Measurements from ENCODE around the gene ZNHIT3. TPM values are rescaled to one million over a fixed set of nuclear protein-coding genes. Genes with fewer than 3 reads are reported as not detected.
A peak's percentile ranks its signal among the peaks of the same experiment; 100 is the strongest.

The ZNHIT3 gene
- total RNA-seq, 1 donor from 2014 or later = 33.7 TPM

DNA sequence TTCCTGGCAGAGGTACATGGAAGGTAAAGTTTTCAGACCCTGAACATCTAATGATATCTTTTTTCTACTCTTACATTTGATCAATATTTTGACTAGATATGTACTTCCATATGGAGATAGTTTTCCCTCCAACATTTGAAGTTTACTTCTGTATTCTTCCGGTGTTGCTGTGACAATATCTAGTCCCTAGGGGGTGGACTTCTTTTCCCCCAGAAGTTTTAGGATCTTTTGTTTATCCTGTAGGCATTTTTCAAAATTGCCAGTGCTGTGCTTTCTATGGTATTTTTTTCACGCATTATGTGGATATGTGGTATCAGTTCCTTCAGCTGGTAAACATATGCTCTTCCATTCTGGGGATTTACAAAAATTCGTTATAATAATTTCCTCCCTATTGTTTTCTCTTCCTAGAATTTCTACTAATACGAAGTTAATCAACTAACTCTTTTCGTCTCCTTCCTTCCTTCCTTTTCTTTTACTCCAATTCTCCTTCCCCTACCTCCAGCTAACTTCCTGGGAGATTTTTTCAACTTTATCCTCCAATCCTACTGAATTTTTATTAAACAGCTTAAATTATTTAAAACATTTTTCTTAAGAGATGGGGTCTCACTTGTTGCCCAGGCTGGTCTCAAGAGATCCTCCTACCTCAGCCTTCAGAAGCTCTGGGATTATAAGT is 26.1 kb upstream of the ZNHIT3 start:
- FAIRE-seq (no peak), DNase-seq (ENCODE audit: low read depth) (no peak)
- H3K36me3 ChIP-seq (ENCODE audit: control insufficient read depth, insufficient read depth, low read length) = no peaks in the 10 kb centered on the region
- no peak overlapping the region for H3K4me3 ChIP-seq (ENCODE audit: low read depth, low read length)
- TF ChIP-seq, protein P1, sequence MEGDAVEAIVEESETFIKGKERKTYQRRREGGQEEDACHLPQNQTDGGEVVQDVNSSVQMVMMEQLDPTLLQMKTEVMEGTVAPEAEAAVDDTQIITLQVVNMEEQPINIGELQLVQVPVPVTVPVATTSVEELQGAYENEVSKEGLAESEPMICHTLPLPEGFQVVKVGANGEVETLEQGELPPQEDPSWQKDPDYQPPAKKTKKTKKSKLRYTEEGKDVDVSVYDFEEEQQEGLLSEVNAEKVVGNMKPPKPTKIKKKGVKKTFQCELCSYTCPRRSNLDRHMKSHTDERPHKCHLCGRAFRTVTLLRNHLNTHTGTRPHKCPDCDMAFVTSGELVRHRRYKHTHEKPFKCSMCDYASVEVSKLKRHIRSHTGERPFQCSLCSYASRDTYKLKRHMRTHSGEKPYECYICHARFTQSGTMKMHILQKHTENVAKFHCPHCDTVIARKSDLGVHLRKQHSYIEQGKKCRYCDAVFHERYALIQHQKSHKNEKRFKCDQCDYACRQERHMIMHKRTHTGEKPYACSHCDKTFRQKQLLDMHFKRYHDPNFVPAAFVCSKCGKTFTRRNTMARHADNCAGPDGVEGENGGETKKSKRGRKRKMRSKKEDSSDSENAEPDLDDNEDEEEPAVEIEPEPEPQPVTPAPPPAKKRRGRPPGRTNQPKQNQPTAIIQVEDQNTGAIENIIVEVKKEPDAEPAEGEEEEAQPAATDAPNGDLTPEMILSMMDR (IDR thresholded peaks at IDR 0.05; ENCODE audit: insufficient read depth, low read length, severe bottlenecking) = no peak
- peaks cover 5% of the 10 kb centered on the region for H3K27me3 ChIP-seq (ENCODE audit: control insufficient read depth, insufficient read depth, low read length)

DNA sequence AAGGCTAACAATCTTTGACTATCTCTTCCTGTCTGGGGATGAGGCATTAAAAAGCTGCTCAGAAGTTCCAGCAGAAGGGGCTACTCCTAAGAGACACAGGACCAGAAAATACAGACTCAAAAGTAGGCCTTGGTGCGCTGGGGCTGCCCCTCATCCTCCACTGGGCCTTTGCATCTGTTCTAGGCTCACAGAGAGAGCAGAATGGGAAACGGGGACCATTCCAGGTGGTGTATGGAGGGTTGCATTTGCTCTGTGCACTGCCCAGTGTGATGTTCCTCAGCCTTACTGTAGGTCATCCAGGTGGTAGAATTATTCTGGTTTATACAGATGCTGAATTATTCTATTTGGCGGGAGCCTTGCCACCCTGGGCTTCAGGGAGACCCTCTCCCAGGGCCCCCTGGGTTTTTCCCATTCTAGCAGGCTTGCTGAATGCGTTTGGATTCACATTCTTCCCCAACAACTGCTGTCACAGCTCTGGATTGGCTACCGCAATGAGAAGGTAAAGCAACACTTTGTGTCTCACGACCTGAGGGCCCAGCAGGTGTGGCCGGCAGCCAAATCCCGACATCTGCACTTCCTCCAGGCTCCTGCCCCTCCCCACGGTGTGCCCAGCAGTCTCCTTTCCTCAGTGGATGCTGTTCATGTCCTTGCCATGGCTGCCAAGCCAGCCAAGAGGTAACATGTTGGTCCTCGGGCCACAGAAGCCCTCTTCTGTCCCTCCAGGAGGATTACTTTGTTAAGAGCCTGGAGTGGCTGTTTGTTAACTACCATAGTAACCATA is 25.0 kb upstream of the ZNHIT3 start:
- no peak overlapping the region for H3K4me3 ChIP-seq (ENCODE audit: low read depth, low read length)
- TF ChIP-seq, protein P1 (IDR thresholded peaks at IDR 0.05; ENCODE audit: insufficient read depth, low read length, severe bottlenecking) = no peak
- FAIRE-seq = no peak
- peaks cover 5% of the 10 kb centered on the region for H3K27me3 ChIP-seq (ENCODE audit: control insufficient read depth, insufficient read depth, low read length)
- DNase-seq (ENCODE audit: low read depth) = no peak
- no peaks in the 10 kb centered on the region for H3K36me3 ChIP-seq (ENCODE audit: control insufficient read depth, insufficient read depth, low read length)

DNA sequence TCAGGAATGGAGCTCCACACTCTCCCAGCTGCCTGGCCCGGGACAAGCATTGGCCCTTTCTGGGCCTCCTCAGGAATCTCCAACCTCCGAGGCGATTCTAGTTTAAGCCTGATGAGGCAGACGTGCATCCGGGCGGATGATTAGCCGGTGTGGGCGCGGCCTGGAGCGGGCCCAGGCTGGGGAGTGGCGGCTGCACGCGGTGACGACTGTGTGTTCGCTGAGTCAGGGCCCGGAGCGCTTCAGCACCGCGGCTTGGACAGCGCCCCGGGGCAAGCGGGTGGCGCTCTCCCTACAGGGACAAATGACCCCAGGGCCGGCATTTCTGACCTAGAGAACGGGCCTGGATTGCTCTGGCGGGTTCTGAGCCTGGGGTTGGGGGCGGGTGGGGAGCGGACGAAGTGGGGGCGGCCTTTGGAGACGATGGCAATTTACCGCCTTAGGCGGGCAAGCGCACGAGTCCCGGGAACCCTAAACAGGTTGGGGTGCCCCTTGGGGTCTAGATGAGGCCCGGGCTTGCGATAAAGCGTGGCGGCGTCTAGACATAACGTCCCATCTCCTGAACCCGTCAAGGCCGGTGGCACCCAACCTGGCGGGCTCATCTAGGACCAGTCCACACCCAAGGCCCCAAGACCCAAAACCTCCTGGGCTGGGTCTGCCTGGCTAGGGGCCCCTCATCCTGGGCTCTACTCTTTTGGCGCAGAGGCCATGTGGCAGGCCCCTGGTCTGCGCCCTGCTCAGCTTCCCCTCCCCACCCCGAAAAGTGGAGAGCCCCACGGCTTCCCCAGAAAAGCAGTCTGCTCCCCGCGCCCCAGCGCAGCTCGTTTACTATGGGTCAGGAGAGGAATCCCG is 22.3 kb upstream of the ZNHIT3 start:
- TF ChIP-seq, protein P1 (IDR thresholded peaks at IDR 0.05; ENCODE audit: insufficient read depth, low read length, severe bottlenecking) = peak; percentile 31
- Histone ChIP-seq H3K36me3 (ENCODE audit: control insufficient read depth, insufficient read depth, low read length) (no peaks in the 10 kb centered on the region), H3K4me3 (ENCODE audit: low read depth, low read length) (no peak overlapping the region), H3K27me3 (ENCODE audit: control insufficient read depth, insufficient read depth, low read length) (peaks cover 5% of the 10 kb centered on the region)
- FAIRE-seq (no peak), DNase-seq (ENCODE audit: low read depth) (peak; percentile 74)

DNA sequence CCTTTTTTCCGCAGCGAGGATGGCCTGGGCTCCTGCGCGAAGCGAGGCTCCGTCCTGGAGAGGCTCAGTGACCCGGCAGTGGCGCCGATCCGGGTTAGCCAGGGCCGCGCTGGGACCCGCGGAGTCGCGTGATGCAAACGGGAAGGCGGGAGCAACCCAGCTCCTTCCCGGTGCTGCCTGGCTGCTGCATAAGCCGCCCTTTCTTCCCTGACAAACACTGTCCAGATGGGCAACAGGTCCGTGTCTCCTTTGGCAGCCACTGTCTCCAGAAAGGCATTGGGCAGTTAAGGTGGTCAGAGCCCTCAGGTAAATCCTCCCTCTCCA is 21.8 kb upstream of the ZNHIT3 start:
- FAIRE-seq (no peak), DNase-seq (ENCODE audit: low read depth) (no peak)
- no peaks in the 10 kb centered on the region for H3K36me3 ChIP-seq (ENCODE audit: control insufficient read depth, insufficient read depth, low read length)
- no peak overlapping the region for H3K4me3 ChIP-seq (ENCODE audit: low read depth, low read length)
- TF ChIP-seq, protein P1 (IDR thresholded peaks at IDR 0.05; ENCODE audit: insufficient read depth, low read length, severe bottlenecking) = no peak
- H3K27me3 ChIP-seq (ENCODE audit: control insufficient read depth, insufficient read depth, low read length) = peaks cover 5% of the 10 kb centered on the region

DNA sequence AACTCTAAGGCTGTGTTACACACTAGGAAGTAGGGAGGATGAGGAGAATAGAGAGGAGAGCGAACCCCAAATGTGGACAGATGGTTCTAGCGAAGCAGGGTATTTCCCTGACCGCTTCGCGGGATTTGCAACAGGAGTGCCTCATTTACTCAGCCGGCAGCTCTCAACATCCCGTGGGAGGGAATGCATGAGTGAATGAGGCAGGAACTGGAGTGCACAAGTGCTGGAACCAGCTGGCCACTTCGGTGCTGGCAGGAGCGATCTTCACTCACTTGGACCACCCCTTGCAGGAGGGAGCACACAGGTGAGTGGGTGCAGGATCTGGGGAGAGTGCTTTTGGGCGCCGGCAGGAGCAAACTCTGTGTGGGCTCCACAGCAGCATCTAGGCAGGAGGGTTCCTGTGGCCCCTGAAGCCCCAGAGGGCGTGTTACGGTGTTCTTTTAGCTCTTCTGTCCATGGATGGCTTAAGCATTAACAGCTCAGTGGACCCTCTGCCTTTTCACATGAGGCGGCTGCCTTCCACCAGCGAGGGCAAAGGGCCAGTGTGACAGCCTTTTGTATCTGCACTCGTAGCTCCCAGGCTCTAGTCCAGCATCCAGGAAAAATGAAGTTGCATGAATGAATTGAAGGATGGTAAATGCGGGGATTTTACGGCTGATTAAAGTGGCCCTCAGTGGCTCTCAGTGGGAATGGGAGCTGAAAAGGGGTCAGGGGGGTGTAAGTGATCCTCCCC is 17.4 kb upstream of the ZNHIT3 start:
- DNase-seq (ENCODE audit: low read depth) (no peak), FAIRE-seq (no peak)
- Histone ChIP-seq H3K4me3 (ENCODE audit: low read depth, low read length) (no peak overlapping the region), H3K36me3 (ENCODE audit: control insufficient read depth, insufficient read depth, low read length) (no peaks in the 10 kb centered on the region), H3K27me3 (ENCODE audit: control insufficient read depth, insufficient read depth, low read length) (peaks cover 8% of the 10 kb centered on the region)
- TF ChIP-seq, protein P1 (IDR thresholded peaks at IDR 0.05; ENCODE audit: insufficient read depth, low read length, severe bottlenecking) = no peak

Data from bronchial epithelial cell (primary cell).